Bone marrow (tissue), 2 donors: ENCODE measurements around the gene MPP1.

ENCODE experiments used
- DNase-seq, 2 donors: peaks; one replicate each; lab custom pipeline; 2025; lab: John Stamatoyannopoulos, UW

The MPP1 gene

DNA sequence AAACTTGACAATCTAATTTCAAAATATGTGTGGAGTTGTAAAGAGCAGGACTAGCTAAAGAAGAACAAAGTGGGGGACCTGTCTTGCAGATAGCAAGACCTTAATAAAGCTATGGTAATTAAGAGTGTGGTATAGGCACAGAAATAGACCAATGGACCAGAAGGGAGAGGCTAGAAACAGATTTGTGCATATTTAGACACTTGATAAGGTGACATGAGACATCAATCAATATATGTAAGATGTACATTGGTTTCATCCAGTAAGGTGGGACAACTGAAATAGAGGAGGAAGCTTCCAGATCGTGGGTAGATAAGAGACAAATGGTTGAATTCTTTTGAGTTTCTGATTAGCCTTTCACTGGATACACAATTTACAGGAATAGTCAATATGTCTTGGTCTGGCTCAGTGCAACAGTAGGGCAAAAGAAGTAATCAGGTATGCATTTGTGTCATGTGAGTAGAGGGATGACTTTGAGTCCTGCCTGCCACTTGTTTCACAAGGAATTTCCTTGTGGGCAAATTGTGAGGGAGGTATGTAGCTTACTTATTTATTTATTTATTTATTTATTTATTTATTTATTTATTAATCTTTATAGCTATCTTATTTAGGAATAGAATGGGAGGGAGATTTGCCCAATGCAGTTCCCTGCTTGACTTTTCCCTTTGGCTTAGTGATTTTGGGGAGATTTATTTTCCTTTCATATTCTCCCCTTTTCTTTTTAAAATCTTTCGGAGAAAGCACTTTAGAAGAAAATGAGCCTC is 7.2 kb upstream of the MPP1 start:
- no peak for DNase-seq

DNA sequence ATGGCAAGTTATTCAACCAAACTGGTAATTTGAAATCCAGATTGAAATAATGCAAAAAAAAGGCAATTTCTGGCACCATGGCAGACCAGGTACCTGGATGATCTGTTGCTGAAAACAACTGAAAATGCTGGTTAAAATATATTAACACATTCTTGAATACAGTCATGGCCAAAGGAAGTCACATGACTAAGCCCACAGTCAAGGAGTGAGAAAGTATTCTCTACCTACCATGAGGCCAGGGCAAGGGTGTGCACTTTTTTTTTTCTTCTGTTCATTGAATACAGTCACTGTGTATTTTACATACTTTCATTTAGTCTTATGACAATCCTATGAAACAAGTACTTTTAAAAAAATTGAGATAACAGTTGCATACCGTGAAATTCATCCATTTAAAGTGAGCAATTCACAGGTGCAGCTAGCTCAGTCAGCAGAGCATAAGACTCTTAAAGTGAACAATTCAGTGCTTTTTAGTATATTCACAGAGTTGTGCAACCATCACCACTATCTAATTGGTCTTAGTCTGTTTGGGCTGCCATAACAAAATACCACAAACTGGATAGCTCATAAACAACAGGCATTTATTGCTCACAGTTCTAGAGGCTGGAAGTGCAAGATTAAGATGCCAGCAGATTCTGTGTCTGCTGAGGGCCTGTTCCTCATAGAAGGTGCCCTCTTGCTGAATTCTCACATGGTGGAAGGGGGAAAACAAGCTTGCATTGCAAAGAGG is 4.8 kb upstream of the MPP1 start:
- DNase-seq, result no peak

DNA sequence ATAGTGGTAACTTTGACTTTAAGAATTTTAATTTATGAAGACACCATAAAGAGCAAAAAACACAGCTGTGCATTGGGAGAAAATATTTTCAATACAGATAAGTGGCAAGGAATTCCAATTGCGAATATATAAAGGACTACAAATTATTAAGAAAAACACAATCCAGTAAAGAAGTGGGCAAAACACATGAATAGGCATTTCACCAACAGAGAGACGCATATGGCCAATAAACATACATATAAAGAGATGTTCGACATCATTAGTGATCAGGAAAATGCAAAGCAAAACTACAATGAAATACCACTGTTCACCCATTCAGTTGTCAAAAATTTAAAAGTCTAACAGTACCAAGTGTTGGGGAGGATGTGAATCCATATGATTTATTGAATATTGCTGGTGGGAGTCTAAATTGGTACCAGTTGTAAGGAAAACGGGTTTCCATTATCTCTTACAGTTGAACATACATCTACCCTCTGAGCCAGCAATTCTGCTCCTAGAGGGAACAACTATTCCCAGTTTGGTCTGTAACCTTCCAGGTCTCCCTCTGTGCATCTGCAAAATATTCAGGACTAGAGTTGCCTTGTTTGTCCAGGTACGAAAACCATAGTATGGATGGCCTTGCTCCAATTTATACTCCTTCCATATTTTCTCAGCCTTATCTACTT is 1.7 kb upstream of the MPP1 start:
- DNase-seq, result no peak

DNA sequence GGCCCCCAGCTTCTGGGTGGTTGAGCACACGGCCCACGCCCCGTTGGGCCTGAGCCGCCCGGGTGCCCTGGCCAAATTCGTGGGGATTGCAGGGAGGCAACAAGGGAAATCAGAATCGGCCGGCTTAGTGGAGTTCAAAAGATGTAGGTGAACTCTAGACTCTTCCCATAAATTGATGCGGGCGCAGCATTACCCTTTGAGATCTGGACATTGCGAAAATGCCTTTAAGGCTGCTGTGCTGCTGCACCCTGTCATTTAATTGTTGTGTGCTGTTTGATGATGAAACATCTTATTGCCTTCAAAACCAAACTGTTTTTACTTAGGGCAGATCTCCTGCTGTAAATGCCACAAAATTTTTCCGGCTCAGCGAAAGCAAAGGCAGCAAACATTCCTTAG is 409 bp upstream of the MPP1 start:
- DNase-seq, result no peak

DNA sequence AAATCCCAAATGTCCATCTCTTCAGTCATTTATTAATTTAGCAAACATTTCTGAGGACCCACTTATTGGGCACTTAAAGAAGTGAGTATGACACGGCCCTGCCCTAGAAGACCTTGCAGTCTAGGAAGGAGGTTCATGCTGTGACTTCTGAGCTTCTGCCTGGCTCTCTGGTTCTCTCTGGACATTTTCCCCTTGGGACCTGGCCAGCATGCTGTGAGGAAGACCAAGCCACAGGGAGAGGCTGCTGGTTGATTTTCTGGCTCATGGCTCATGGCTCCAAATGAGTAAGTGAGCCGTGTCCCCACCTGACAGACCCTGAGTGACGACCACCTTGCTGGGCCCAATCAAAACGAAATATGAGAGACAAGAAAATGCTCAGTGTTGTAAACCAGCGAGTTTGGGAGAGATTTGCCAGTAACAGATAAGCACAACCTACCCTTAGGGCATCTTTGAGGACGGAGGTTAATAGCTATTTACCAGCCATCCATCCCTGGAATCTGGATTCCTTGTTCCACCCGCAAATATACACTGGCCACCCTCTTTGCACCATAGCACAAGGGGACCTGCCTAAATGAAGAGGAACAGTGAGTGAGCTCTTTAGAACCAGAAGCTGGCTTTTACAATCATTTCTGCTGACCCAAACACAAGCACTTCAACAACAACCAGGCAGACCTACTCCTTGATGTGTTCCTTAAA is 876 bp downstream of the MPP1 start:
- no peak for DNase-seq

DNA sequence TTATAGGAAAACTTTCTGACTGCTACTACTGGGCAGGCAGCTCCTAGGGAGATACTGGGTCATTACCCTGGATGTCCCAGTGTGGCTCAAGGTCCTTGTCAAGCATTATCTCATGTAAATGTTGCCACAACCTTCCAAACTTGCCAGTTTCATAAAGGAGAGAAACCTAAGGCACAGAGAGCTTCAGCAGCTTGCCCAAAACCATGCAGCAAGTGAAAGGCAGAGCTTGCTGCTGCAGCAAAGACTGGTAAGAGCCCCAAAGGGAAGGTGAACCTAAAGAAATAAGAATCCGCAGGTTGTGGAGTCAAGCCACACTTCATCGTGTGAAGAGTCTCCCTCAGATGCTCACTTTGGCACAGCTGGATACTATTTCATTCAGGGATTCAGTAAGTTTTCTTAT is 2.3 kb downstream of the MPP1 start:
- no peak for DNase-seq

DNA sequence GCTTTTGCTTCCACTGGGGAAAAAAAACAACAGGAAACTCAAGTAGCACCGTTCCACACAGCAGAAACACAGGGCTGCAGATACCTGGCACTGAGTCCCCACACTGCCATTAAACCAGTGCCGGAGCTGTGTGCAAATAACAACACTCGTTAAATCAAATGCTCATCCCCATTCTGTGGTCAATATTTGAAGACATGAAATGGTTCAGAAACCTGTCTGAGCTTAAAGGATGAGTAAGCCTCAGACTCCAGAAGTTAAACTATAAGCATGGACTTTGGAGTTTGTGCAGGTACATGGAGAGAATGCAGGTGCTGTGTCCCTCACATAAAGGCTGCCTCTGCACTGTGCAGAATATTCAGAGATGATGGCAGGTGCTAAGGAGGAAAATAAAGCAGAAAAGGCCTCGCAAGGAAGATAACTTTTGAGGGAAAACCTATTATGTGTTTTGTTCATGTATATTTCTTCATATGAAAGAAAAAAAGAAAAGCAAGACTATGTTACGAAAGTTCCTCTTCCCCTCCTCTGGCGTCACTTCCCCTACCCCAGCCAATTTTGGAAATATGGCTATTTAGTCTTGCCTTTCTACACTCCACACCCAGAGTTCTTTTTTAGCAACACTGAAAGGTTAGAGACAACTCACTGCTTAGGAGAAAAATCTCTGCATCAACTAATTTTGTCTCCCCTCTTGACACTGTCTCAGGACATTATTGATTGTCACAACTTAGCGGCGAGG is 4.6 kb downstream of the MPP1 start:
- no peak for DNase-seq

DNA sequence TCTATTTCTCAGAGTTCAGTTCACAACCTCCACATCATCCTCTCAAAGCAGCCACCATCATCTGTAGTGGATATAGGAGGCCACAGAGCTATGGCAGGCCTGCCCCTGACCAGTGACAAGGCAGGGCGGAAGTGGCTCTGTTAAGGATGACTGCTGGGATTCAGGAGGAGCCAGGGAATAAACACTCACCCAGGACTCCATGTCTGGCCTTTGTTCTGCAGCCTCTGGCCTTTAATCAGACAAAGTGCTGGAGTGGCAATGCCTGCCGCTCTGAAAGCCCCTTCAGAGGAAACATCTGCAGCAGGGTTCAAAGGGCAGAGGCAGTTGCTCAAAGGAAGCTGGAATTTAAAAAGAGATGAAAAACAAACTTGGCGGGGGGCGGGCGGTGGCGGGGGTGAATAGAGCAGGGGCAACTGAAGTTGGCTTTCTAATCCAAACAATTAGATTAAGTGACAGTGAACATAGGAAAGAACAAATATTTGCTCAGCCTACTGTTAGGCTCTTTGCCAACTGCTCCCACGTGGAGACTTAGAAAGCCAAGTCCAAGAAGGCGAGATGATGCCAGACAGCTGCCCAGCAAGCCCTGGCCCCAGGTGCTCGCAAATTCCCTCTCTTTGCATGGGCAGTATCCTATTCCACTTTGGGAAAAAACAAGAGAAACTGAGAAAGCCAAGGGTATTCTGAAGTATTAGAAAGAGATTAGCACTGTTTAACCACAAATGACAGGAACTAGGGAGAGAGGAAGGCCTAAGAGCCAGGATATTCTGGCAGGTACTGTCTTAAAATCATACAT is 5.5 kb downstream of the MPP1 start:
- DNase-seq, result no peak

DNA sequence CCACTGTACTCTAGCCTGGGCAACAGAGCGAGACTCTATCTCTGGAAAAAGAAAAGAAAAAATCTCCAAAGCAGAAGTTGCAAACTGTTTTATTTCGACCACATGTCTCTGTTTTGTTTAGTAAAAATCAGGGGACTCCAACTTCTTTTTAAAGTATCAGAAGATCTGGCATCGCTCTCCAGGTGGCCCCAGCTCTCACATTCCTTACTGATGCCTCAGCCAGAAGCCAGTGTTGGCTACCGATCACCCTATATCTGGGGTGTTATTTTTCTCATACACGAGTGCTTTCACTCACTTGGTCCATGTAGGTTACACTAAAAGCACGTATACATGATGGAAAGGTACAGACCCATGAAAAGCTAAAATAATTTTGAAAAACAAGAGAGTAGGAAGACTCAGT is 8.3 kb downstream of the MPP1 start:
- no peak for DNase-seq

DNA sequence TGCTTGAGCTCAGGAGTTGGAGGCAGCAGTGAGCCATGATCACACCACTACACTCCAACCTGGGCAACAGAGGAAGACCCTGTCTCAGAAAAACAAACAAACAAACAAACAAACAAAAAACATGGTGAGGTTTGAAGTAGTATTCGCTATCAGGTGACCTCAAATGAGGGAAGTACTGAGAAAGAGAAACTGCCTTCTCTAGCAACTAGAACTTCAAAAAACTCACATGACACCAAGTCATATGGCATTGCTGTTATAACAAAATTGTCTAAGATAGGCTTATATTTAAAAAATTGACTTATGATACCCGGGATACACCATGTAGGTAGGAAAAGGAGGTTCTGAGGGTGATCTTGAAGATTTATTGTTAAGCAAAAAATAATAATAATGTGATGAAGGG is 10.3 kb downstream of the MPP1 start:
- DNase-seq, result no peak

DNA sequence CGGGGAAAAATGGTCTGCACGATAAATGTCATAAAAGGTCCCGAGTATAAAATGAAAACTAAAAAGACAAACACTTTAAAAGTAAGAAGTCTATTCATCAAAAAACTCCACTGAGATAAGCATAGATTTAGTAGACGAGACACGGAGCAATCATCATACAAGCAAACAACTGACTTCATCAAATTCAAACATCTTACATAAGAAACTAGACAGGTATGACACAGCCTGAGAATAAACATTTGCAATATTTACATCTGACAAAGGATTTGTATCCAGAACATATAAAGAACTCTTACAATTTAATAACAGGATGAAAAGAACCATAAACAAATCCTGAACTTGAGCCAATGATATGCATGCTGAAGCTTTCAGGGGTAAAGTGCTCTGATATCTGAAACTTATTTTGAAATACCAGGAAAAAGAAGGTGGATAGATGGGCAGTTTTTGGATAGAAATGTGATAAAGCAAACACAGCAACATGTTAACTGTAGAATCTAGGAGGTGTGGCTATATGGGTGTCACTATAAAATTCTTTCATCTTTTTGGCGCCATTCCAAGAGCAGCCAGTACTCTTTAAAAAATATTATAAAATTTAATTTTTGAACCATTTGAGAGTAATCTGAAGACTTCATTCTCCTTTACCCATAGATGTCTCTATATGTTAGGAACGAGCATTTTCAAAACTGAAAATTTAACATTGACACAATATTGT is 12.0 kb downstream of the MPP1 start:
- DNase-seq, result no peak

DNA sequence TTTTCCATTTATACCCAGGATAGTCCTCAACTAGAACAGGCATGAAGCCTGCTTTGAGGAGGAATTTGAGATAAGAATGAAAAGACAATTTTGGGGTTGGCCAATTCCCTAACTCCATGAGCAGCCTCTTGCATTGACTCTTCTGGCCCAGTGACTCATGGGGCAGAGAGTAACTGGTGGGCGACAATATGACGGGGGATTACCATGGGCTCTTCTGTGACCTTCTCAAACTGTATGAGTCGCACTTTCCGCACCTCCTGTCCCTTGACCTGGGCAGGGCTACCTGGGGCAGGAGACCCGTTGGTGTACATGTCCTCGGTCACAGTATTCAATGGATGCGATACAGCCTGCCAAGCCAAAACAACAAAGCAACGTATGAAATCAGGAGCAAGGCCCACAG is 13.3 kb downstream of the MPP1 start:
- DNase-seq, result no peak

DNA sequence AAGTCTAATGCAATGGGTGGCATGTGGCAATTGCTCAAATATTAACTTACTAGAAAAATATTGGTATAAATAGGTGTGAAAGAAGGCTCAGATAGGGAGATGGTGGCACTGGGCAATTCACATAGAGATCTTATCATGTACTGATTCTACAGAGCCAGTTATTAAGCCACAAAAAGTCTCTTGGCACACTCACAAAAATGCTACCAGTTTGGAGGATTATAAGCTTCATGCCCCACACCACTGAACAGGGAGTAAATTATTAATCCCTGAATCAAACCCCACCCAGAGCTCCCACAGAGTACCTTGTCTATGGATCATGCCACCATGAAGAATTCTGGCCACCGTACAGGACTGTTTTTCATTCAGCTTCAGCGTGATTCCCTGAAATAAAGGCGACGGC is 13.8 kb downstream of the MPP1 start:
- no peak for DNase-seq

DNA sequence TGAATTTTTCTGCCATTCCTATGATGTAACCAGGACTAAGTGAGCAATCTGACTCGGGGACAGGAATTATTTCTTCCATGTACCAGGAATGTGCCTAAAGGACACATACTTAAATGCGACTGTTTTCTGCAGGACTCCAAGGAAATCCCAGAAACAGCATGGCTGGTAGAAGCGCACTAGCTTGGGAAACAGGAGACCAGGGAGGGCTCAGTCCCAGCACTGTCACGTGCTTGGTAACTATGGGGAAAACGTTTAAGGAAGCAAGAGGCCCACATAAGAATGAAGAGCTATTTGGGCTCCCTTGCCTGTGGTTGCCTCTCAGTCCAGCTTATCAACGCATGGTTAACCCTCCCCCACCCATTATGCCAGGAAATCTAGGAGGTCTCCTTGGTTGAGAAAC is 19.6 kb downstream of the MPP1 start:
- no peak for DNase-seq

DNA sequence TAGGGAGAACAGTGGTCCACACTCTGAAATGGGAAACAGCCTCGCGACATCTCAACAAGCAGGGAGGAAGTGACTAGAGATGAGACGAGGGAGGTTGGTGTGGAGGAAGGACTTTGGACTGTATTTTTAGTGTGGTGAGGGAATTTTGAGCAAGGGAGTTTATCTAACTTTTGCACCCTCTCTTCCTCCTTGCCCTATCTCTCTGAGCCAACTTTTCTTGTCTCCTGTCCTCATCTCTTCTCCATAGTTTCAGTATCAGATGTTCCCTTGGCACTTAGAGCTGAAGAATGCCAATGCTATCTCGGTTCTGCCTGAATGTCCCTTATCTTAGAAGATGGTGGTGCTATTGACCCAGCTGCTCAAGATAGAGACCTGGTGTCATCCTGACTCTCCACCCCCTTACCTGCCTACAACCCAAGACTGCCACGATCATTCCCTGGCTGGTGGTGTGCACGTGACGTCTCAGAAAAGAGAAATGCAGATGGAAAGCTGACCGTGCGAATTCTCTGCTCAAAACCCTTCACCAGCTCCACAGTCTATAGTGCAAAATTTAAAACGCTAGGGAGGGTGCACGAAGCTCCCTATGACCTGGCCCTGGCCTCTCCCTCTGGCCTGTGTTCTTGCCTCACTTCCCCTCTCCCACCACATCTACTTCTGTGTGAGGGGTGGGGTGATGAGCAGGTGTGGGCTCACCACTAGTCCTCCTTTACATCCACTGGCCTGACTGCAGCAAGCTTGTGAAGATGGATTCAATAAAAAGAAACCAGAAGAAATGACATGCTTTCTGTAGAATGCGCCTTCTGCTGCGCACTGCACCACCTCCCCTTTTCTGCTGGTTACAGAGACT is 20.9 kb downstream of the MPP1 start:
- peak in 1 of 2 donors; percentile 21 for DNase-seq

DNA sequence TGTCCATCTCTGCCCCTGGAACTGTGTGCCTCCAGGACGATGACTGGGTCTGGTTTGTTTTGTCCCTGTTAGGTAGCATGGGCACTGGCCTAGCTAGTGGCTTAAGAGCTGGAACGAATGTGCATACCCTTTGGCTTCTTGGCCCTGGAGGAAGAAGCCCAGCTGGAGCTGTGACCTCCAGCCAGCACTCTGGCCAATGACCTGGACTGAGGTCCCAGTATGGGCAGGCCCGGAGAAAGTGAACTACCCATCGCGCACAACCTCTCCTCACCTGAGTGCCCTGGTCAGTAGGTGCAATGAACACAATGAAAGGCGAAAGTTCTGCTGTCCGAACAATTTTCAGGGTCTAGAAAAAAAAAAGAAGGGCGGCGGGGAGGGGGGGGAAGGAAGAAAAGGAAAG is 24.3 kb downstream of the MPP1 start:
- DNase-seq, result no peak

DNA sequence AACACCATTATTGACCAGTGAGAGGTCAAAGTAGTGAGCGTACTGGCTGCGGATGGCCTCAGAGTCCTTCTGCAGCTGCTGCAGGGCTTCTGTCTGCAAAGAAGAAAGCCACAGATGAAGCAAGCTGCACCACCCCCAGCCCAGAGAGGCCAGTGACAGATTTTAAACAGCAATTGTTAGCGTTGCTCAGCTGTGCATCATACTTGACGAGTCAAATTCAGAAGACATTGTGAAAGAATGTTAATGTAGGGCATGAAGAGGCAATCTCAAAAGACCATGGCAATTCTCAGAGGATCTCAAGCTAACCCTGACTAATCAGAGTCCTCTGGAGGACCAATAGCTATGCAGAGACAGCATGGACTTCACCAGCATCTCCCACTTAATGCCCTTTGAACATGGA is 26.0 kb downstream of the MPP1 start:
- no peak for DNase-seq

DNA sequence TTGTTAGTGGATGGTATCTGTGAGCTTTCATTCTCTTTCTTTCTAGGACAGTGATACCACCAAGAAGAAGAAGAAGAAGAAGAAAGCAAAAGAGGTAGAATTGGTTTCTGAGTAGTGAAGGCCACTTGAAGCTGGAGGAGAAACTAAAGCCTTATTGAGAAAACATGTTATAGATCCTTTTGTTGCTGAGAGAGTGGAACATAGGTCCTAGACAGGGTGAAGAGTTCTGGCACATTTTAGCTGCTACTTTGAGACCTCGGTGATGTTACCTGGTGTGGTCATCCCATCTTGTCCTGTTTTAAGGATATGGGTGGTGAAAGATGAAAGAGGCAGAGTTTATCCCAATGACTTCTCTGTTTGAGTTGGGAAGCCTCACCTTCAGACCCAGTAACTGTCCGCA is 28.5 kb downstream of the MPP1 start:
- DNase-seq, result no peak
